Right renal pelvis (tissue), 4 donors: ENCODE results near the gene ANKRD27. TPM values are rescaled to one million over a fixed set of nuclear protein-coding genes. Genes with fewer than 3 reads are reported as not detected.
"Not testable (repeated sequence)": the region's sequence is repeated elsewhere in the genome, so short reads cannot be mapped to it uniquely, and the experiment has no call there.

Experiments
- DNase-seq, 4 donors: peaks; one replicate each; pipeline ENCODE4 v3.0.0-alpha.2; 2013; ENCODE audit warnings: low read depth in 4 of 4, low spot score in 3 of 4, missing footprints in 1 of 4
- polyA plus RNA-seq, 4 donors: library from polyadenylated mRNA; unstranded; fragments of 120-200 nt; gene quantifications; one replicate each; pipeline ENCODE4 v1.2.1, GENCODE V29; 2013; ENCODE audit not compliant: insufficient read length in 4 of 4

Gene ANKRD27
- polyA plus RNA-seq, 4 donors, result 19.0 to 23.5 (median 20.6) TPM

DNA sequence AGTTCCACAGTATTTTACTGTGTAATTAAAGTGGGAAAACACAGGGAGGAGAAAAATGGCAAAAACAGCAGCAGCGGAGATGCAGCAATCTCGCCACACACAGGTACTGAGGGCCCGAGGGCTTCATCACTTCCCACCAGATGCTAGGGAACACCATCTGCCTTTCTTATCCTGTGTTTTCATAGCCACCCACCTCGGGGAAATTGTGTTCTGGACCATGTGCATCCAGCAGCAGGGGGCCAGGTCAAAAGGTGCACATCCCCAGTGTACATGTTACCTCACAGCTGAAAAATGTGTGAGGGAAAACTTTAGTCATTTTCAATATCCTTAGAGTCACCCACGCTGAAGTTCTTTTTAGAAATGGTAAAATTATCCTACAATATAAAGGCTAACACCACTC is 63.8 kb downstream of the ANKRD27 start:
- DNase-seq, result no peak

DNA sequence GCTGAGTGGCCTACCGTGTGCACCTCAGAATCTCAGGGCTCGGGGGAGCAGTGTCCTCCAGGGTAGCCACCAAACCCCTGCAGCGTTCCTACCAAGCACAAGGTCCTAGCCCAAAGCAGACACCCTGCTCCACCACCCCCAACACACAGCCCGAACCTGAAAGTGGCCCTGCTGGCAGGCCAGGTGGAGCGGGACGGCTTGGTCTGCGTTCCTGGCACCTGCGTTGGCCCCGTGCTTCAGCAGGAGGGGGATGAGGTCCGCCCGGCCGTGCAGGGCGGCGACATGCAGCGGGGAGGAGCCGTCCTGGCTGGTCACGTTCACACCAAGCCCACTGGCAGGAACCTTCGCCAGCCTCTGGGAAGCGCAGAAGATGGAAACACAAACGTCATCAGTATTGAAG is 67.5 kb downstream of the ANKRD27 start:
- no peak for DNase-seq

DNA sequence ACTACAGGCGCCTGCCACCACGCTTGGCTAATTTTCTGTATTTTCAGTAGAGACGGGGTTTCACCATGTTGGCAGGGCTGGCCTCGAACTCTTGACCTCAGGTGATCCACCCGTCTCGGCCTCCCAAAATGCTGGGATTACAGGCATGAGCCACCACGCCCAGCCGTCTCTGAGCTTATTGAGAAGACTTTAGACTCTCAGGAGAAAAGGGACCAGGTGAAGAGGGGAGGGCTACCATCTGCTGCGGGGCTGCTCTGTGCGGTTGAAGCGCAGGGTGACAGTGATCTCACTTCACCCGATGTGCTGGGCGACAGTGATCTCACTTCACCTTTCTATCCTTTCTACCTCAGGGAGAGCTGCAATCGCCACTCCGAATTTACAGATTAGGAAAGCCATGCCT is 68.7 kb downstream of the ANKRD27 start:
- DNase-seq, result no peak

GRCh38 chr19:32605544-32605943 is 69.4 kb downstream of the ANKRD27 start:
- DNase-seq, result no peak

- no peak for DNase-seq
Measured at GRCh38 chr19:32603961-32604360, 71.0 kb downstream of the ANKRD27 start.

- DNase-seq, result peak in 2 of 4 donors; percentile 7 to 23
Measured at GRCh38 chr19:32599736-32600157, 75.2 kb downstream of the ANKRD27 start.

DNA sequence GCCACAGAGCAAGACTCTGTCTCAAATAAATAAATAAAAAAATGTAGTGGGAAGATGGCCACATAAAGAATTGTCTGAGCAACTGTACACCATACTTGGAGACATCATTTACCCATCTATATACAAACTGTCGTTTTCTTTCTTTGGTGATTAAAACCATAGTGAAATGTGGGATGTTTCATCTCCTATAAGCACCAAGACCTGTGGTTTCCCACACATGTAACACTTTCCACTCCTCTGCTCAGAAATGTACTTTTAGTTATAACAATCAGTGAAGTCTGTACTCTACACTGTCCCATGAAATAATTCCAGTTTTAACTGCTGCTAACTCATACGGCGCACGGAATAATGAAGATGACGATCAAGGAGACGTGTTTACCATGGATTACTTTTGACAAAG is 75.7 kb downstream of the ANKRD27 start:
- DNase-seq, result no peak

- no peak for DNase-seq
Measured at GRCh38 chr19:32598022-32598421, 77.0 kb downstream of the ANKRD27 start.

DNA sequence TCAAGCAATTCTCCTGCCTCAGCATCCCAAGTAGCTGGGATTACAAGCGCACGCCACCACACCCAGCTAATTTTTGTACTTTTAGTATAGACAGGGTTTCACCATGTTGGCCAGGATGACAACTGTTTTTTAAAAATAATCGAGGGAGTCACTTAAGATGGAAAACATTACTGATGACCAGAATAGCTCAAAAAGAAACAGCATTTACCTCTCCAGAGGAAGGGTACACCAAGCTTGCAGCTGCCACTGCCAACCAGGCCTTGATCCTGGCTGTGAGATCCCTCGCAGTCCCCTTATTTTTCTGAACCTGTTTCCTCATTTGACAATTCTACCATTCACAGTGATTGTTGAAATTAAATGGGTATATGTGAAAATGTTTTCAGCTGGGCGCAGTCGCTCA is 79.5 kb downstream of the ANKRD27 start:
- no peak for DNase-seq

DNA sequence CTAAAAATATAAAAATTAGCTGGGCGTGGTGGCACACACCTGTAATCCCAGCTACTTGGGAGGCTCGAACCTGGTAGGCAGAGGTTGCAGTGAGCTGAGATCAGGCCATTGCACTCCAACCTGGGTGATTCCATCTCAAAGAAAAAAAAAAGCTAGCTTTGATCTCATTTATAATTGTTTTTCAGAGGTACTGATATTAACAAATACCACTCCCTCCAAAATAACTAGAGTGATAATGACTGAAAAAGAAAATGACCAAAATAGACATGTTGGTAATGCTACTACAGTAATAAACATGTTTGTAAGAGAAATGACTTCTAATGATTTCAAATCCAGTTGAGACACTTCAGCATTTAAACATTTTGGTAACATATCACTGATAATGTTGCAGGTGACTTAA is 81.0 kb downstream of the ANKRD27 start:
- DNase-seq, result no peak

- DNase-seq, result not testable (repeated sequence)
Measured at GRCh38 chr19:32587747-32588504, 87.1 kb downstream of the ANKRD27 start.

- peak in 1 of 4 donors; percentile 1 for DNase-seq
Measured at GRCh38 chr19:32581705-32582179, 93.2 kb downstream of the ANKRD27 start.

- peak; percentile 89 to 91 (median 89) for DNase-seq
Measured at GRCh38 chr19:32580901-32581704, 93.9 kb downstream of the ANKRD27 start, which contains the start of gene PDCD5. Gene PDCD5 (plus strand): TSS chr19:32581190. CDS start chr19:32581262, 72 bp downstream.

GRCh38 chr19:32580353-32580900 is 94.6 kb downstream of the ANKRD27 start:
- DNase-seq, result no peak

- DNase-seq, result no peak
Measured at GRCh38 chr19:32576790-32577189, 98.2 kb downstream of the ANKRD27 start.

- DNase-seq, result no peak
Measured at GRCh38 chr19:32573492-32573794, 101.5 kb downstream of the ANKRD27 start.

DNA sequence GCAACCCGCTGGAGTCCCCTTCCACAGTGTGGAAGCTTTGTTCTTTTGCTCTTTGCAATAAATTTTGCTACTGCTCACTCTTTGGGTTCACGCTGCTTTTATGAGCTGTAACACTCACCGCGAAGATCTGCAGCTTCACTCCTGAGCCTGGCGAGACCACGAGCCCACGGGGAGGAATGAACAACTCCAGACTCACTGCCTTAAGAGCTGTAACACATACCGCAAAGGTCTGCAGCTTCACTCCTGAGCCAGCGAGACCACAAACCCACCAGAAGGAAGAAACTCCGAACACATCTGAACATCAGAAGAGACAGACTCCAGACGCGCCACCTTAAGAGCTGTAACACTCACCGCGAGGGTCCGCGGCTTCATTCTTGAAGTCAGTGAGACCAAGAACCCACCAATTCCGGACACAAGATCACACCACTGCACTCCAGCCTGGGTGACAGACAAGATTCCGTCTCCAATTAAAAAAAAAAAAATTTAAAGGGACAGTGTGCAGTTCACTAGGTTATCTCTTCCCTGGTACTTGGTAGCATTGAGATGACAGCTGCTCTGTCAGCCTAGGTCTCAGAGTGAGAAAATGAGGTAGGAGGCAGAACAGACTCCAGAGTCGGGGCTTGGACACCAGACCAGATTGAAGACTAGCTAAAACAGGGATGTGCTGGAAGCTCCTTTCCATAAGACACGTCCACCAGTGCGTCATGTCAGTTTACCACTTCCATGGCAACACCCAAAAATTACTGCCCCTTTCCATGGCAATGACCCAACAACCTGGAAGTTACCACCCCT is 102.1 kb downstream of the ANKRD27 start:
- not testable (repeated sequence) for DNase-seq

- DNase-seq, result not testable (repeated sequence)
Measured at GRCh38 chr19:32571471-32572075, 103.4 kb downstream of the ANKRD27 start.

DNA sequence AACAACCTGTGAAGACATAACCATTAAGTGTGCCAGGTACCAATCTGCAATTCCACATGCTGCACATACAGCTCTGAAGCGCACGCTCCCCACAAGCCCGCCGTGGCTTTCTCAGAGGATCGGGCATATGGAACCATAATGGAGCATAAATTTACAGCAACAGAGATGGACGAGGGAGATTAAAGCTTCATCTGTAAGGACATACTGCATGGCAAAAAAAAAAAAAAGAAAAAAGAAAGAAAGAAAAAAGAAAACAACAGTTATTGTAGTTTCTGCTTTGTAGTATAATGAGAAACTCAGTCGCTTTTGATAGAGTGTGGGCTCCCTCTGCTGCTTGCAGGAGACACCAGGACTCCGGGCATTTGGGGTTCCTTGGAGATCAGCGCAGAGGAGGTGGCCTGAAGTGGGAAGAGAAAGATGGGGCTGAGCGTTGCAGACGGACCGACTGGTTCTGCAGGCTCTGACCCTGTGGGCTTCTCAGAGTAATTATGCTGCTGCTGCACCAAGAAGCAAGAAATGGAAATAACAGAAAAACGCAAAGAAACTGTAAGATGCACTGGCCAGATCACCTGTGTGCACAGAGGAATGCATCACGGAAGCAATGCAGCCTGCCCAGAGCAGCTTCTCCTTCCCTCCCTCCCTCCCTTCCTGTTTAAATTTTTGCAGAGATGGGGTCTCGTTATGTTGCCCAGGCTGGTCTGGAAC is 104.7 kb downstream of the ANKRD27 start:
- DNase-seq, result peak in 3 of 4 donors; percentile 29 to 47 (median 41)

GRCh38 chr19:32567486-32567885 is 107.5 kb downstream of the ANKRD27 start:
- DNase-seq, result no peak
